ENCODE measurements around the gene ADAMTSL1. TPM values are rescaled to one million over a fixed set of nuclear protein-coding genes. Genes with fewer than 3 reads are reported as not detected.

The ADAMTSL1 gene
- total RNA-seq, 1 donor from 2014 or later: 12.6 TPM

DNA sequence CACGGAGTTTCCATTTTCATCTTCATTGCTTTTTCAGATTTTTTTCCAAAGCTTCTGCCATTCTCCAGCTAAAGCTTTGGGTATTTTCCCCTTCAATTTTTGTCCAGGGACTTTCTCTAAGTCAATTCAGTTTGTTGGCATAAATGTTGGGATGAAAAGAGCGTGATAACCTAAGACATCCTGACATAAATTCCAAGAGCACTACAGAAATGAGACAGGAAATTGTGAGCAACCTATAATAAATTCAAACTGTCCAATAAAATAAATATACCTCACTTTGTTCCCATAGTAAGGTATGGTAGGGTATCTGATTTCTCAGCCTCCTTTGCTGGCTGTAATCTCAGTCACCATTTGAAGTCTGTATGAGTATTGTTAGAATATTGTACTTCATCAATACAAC lies 8.4 kb downstream of the ADAMTSL1 start:
- no peak for DNase-seq (ENCODE audit: low read depth)
- Histone ChIP-seq H3K4me3 (ENCODE audit: insufficient read depth, low read depth, low read length) (no peak overlapping the region), H3K9ac (ENCODE audit: low read length) (no peak overlapping the region), H3K4me2 (ENCODE audit: low read length) (peak overlapping the region; percentile 2), H2AFZ (ENCODE audit: low read depth, low read length) (no peak overlapping the region), H4K20me1 (ENCODE audit: insufficient read depth, low read length) (no peaks in the 10 kb centered on the region), H3K79me2 (ENCODE audit: insufficient read depth, low read length) (peaks cover 100% of the 10 kb centered on the region), H3K27ac (ENCODE audit: low read depth, low read length) (peak overlapping the region; percentile 1), H3K36me3 (ENCODE audit: insufficient read depth, low read length) (peaks cover 3% of the 10 kb centered on the region), H3K9me3 (ENCODE audit: insufficient read depth, low read depth, low read length) (no peaks in the 10 kb centered on the region), H3K4me1 (ENCODE audit: insufficient read depth, low read length) (peaks cover 46% of the 10 kb centered on the region), H3K27me3 (ENCODE audit: insufficient read depth, low read length) (no peaks in the 10 kb centered on the region)
- H3K4me1 Mint-ChIP-seq (ENCODE audit: low read depth, unreplicated experiment): peaks cover 31% of the 10 kb centered on the region
- no peaks in the 10 kb centered on the region for H3K27me3 Mint-ChIP-seq (ENCODE audit: low read depth, unreplicated experiment)
- H3K4me3 Mint-ChIP-seq (ENCODE audit: unreplicated experiment): no peak overlapping the region
- H3K27ac Mint-ChIP-seq (ENCODE audit: unreplicated experiment): no peak overlapping the region
- FAIRE-seq: peak; percentile 37
- peaks cover 9% of the 10 kb centered on the region for H3K9me3 Mint-ChIP-seq (ENCODE audit: unreplicated experiment)
- TF ChIP-seq, protein P1, sequence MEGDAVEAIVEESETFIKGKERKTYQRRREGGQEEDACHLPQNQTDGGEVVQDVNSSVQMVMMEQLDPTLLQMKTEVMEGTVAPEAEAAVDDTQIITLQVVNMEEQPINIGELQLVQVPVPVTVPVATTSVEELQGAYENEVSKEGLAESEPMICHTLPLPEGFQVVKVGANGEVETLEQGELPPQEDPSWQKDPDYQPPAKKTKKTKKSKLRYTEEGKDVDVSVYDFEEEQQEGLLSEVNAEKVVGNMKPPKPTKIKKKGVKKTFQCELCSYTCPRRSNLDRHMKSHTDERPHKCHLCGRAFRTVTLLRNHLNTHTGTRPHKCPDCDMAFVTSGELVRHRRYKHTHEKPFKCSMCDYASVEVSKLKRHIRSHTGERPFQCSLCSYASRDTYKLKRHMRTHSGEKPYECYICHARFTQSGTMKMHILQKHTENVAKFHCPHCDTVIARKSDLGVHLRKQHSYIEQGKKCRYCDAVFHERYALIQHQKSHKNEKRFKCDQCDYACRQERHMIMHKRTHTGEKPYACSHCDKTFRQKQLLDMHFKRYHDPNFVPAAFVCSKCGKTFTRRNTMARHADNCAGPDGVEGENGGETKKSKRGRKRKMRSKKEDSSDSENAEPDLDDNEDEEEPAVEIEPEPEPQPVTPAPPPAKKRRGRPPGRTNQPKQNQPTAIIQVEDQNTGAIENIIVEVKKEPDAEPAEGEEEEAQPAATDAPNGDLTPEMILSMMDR (IDR thresholded peaks at IDR 0.05; ENCODE audit: insufficient read depth, low read depth, low read length): no peak
- H3K36me3 Mint-ChIP-seq (ENCODE audit: low read depth, unreplicated experiment): peaks cover 2% of the 10 kb centered on the region

DNA sequence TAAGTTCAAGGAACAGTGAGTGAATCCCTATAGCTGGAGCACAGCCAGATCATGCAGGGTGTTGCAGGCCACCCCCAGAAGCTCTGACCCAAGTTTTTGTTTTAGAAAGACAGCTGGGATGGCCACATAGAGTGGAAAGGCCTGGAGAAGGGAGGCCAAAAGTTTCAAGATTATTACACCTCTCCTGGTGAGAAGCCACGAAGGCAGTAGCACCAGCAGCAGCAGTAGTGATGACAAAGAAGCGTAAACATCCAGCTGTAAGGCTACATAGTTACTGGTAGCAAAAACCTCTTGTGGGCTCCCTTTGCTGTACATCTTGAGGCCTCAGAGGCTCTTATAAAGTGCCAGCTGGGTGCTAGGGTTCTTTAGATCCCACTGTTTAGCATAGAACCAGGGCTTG lies 11.8 kb downstream of the ADAMTSL1 start:
- peak overlapping the region; percentile 16 for H3K9ac ChIP-seq (ENCODE audit: low read length)
- peaks cover 82% of the 10 kb centered on the region for H3K79me2 ChIP-seq (ENCODE audit: insufficient read depth, low read length)
- H3K27ac Mint-ChIP-seq (ENCODE audit: unreplicated experiment): peak overlapping the region; percentile 60
- H3K9me3 Mint-ChIP-seq (ENCODE audit: unreplicated experiment): peaks cover 7% of the 10 kb centered on the region
- peaks cover 39% of the 10 kb centered on the region for H3K4me1 ChIP-seq (ENCODE audit: insufficient read depth, low read length)
- H3K4me3 ChIP-seq (ENCODE audit: insufficient read depth, low read depth, low read length): no peak overlapping the region
- no peak for FAIRE-seq
- H3K4me3 Mint-ChIP-seq (ENCODE audit: unreplicated experiment): no peak overlapping the region
- H3K4me2 ChIP-seq (ENCODE audit: low read length): peak overlapping the region; percentile 6
- H3K36me3 ChIP-seq (ENCODE audit: insufficient read depth, low read length): no peaks in the 10 kb centered on the region
- peaks cover 22% of the 10 kb centered on the region for H3K4me1 Mint-ChIP-seq (ENCODE audit: low read depth, unreplicated experiment)
- H2AFZ ChIP-seq (ENCODE audit: low read depth, low read length): no peak overlapping the region
- no peaks in the 10 kb centered on the region for H3K27me3 ChIP-seq (ENCODE audit: insufficient read depth, low read length)
- peaks cover 2% of the 10 kb centered on the region for H3K36me3 Mint-ChIP-seq (ENCODE audit: low read depth, unreplicated experiment)
- TF ChIP-seq EZH2 (IDR thresholded peaks at IDR 0.05; ENCODE audit: insufficient read depth, low read length): no peak
- TF ChIP-seq, protein P1 (IDR thresholded peaks at IDR 0.05; ENCODE audit: insufficient read depth, low read depth, low read length): no peak
- H3K27me3 Mint-ChIP-seq (ENCODE audit: low read depth, unreplicated experiment): no peaks in the 10 kb centered on the region
- peak overlapping the region; percentile 47 for H3K27ac ChIP-seq (ENCODE audit: low read depth, low read length)
- H3K9me3 ChIP-seq (ENCODE audit: insufficient read depth, low read depth, low read length): no peaks in the 10 kb centered on the region
- DNase-seq (ENCODE audit: low read depth): peak; percentile 64
- no peaks in the 10 kb centered on the region for H4K20me1 ChIP-seq (ENCODE audit: insufficient read depth, low read length)

DNA sequence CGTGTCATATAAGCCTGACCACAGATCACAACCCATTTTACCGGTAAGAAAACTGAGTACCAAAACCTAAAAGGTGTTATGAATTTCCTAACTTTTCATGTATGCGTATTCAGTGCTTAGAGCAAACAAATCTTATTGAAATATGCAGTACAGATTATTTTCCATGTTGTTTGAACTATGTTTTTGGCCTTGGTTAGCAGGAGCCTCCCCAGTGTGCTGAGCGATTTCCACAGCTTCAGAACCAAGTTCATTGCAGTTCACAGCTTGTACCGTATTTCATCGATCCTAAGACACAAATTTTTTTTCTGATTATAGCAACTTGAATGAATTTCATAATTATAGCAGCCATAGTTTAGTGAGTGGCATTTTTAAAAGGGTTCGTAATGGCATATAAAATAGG lies 13.7 kb downstream of the ADAMTSL1 start:
- H3K27me3 Mint-ChIP-seq (ENCODE audit: low read depth, unreplicated experiment): no peaks in the 10 kb centered on the region
- H3K4me2 ChIP-seq (ENCODE audit: low read length): no peak overlapping the region
- TF ChIP-seq, protein P1 (IDR thresholded peaks at IDR 0.05; ENCODE audit: insufficient read depth, low read depth, low read length): no peak
- no peak for TF ChIP-seq EZH2 (IDR thresholded peaks at IDR 0.05; ENCODE audit: insufficient read depth, low read length)
- H4K20me1 ChIP-seq (ENCODE audit: insufficient read depth, low read length): no peaks in the 10 kb centered on the region
- H3K4me1 Mint-ChIP-seq (ENCODE audit: low read depth, unreplicated experiment): peaks cover 22% of the 10 kb centered on the region
- H3K27me3 ChIP-seq (ENCODE audit: insufficient read depth, low read length): no peaks in the 10 kb centered on the region
- no peak overlapping the region for H2AFZ ChIP-seq (ENCODE audit: low read depth, low read length)
- no peak overlapping the region for H3K27ac Mint-ChIP-seq (ENCODE audit: unreplicated experiment)
- no peak for DNase-seq (ENCODE audit: low read depth)
- no peaks in the 10 kb centered on the region for H3K36me3 ChIP-seq (ENCODE audit: insufficient read depth, low read length)
- H3K27ac ChIP-seq (ENCODE audit: low read depth, low read length): no peak overlapping the region
- no peak overlapping the region for H3K4me3 ChIP-seq (ENCODE audit: insufficient read depth, low read depth, low read length)
- H3K4me3 Mint-ChIP-seq (ENCODE audit: unreplicated experiment): no peak overlapping the region
- peaks cover 54% of the 10 kb centered on the region for H3K4me1 ChIP-seq (ENCODE audit: insufficient read depth, low read length)
- no peak overlapping the region for H3K9ac ChIP-seq (ENCODE audit: low read length)
- H3K79me2 ChIP-seq (ENCODE audit: insufficient read depth, low read length): peaks cover 74% of the 10 kb centered on the region
- H3K36me3 Mint-ChIP-seq (ENCODE audit: low read depth, unreplicated experiment): peaks cover 2% of the 10 kb centered on the region
- peaks cover 4% of the 10 kb centered on the region for H3K9me3 Mint-ChIP-seq (ENCODE audit: unreplicated experiment)
- no peaks in the 10 kb centered on the region for H3K9me3 ChIP-seq (ENCODE audit: insufficient read depth, low read depth, low read length)
- peak; percentile 47 for FAIRE-seq

All from astrocyte (in vitro differentiated cells and primary cell).